Endodermal cell (in vitro differentiated cells): ENCODE data around the gene GRIK5. TPM values are rescaled to one million over a fixed set of nuclear protein-coding genes. Genes with fewer than 3 reads are reported as not detected.

Experiments
- DNase-seq: peaks from one replicate; pipeline ENCODE4 v3.0.0-alpha.2; 2017
- H3K27ac ChIP-seq: 2 replicates; pipeline ENCODE4 v1.5.1; 2013; ENCODE audit warnings: mild to moderate bottlenecking, low read depth, low read length, moderate library complexity
- H3K27me3 ChIP-seq: 2 replicates; pipeline ENCODE4 v1.6.1; 2013; ENCODE audit warnings: mild to moderate bottlenecking, low read length, moderate library complexity; ENCODE audit not compliant: insufficient read depth, control insufficient read depth, poor library complexity, severe bottlenecking
- H3K36me3 ChIP-seq: 2 replicates; pipeline ENCODE4 v1.7.0; 2013; ENCODE audit warnings: mild to moderate bottlenecking, low read length, moderate library complexity; ENCODE audit not compliant: control insufficient read depth, insufficient read depth
- H3K4me1 ChIP-seq: one replicate; pipeline ENCODE4 v1.7.0; 2013; ENCODE audit warnings: low read length; ENCODE audit not compliant: control insufficient read depth, insufficient read depth
- H3K4me3 ChIP-seq: 2 replicates; pipeline ENCODE4 v1.5.1; 2013; ENCODE audit warnings: mild to moderate bottlenecking, low read length, moderate library complexity
- H3K9ac ChIP-seq: 2 replicates; pipeline ENCODE4 v1.6.1; 2013; ENCODE audit warnings: mild to moderate bottlenecking, low read length, moderate library complexity; ENCODE audit not compliant: poor library complexity, severe bottlenecking; ENCODE audit errors: extremely low read depth
- H3K9me3 ChIP-seq: 2 replicates; pipeline ENCODE4 v1.6.1; 2013; ENCODE audit warnings: mild to moderate bottlenecking, low read length, moderate library complexity; ENCODE audit not compliant: control insufficient read depth
- H3K27ac Mint-ChIP-seq: 2 replicates; pipeline ENCODE4 v1.8.0; 2020; ENCODE audit warnings: mixed read lengths
- H3K27me3 Mint-ChIP-seq: 2 replicates; pipeline ENCODE4 v1.8.0; 2021; ENCODE audit warnings: mild to moderate bottlenecking, mixed read lengths; ENCODE audit not compliant: insufficient read depth
- H3K36me3 Mint-ChIP-seq: 2 replicates; pipeline ENCODE4 v1.8.0; 2020; ENCODE audit warnings: low read depth, mixed read lengths
- H3K4me1 Mint-ChIP-seq: 2 replicates; pipeline ENCODE4 v1.8.0; 2020; ENCODE audit warnings: mixed read lengths
- H3K4me3 Mint-ChIP-seq: 2 replicates; pipeline ENCODE4 v1.8.0; 2020; ENCODE audit warnings: mild to moderate bottlenecking, moderate library complexity, mixed read lengths
- H3K9me3 Mint-ChIP-seq: 2 replicates; pipeline ENCODE4 v1.8.0; 2020; ENCODE audit warnings: mild to moderate bottlenecking, mixed read lengths
- WGBS, 2 experiments: methylation state at CpG; one replicate each; pipeline versions ENCODE4 v1.1.5 to v1.1.7; 2013; ENCODE audit warnings: missing lambda C conversion rate in 2 of 2, mixed read lengths in 1 of 2; ENCODE audit not compliant: insufficient coverage in 1 of 2, insufficient read length in 1 of 2; 5-methylcytosine and 5-hydroxymethylcytosine counted together
- total RNA-seq, 2 donors: library from RNA; stranded (reverse); fragmentation: NEBNext Ultra II Directional in 1 of 2; extraction: Animal tissue kit (Norgen Biotek cat#: 25700) in 1 of 2; gene quantifications; 2 replicates in 1 of 2; 3 replicates in 1 of 2; pipeline ENCODE4 v1.2.1, GENCODE V29; 2021
- TF ChIP-seq, protein P1 (sequence below): fragments of 200-600 bp; sonication (generic); conservative IDR thresholded peaks from 2 replicates; pipeline ENCODE4 v1.5.0; 2021; ENCODE audit warnings: antibody characterized with exemption, mild to moderate bottlenecking

GRIK5 gene
- total RNA-seq, 2 donors from 2014 or later = 21.6 to 38.7 TPM

DNA sequence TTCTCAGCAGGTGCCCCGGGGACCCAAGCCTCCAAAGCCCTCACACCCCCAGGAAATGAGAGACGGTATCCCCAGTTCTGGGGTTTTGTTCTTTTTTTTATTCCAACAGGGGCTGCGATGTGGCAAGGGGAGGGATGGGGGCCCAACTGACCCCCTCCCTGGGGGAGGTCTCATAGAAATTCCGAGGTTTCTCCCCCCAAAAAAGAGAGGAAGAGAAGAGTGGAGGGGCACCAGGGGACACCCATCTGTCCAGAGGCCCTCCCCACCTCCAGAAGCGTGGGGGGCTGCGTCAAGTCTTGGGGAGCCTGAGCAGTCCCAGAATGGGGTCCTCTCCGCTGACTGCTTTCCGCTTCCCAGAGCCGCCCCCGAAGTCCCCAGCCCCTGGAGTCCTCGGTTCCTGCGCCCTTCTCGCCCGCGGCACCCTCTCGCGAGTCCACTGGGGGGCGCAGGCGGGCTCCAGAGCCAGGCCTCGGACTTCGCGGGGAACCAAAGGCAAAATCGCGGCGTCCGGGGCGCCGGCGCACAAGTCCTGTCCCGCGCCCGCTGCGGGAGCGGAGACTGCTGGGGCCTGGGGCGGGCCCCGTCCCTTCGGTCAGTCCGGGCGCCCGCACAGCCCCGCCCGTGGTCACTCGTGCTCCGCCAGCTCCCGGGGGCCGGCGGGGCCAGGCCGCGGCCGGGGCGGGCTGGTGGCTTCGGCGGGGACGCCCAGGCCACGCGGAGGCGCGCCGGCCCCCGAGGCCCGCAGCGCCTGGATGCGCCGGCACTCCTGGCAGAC lies 71.6 kb downstream of the GRIK5 start:
- no peak overlapping the region for H3K27ac ChIP-seq
- 0 to 2% methylated on average over 10 to 64 of the region's 64 CpGs for WGBS, 2 experiments
- Mint-ChIP-seq H3K9me3 (no peaks in the 10 kb centered on the region), H3K4me1 (peaks cover 4% of the 10 kb centered on the region), H3K27ac (no peak overlapping the region), H3K27me3 (peaks cover 83% of the 10 kb centered on the region), H3K4me3 (no peak overlapping the region), H3K36me3 (no peaks in the 10 kb centered on the region)
- H3K9me3 ChIP-seq = no peaks in the 10 kb centered on the region
- H3K4me1 ChIP-seq = no peaks in the 10 kb centered on the region
- no peaks in the 10 kb centered on the region for H3K36me3 ChIP-seq
- H3K9ac ChIP-seq = no peak overlapping the region
- peaks cover 86% of the 10 kb centered on the region for H3K27me3 ChIP-seq
- H3K4me3 ChIP-seq = no peak overlapping the region
- peak; percentile 93 for DNase-seq
- TF ChIP-seq, protein P1, sequence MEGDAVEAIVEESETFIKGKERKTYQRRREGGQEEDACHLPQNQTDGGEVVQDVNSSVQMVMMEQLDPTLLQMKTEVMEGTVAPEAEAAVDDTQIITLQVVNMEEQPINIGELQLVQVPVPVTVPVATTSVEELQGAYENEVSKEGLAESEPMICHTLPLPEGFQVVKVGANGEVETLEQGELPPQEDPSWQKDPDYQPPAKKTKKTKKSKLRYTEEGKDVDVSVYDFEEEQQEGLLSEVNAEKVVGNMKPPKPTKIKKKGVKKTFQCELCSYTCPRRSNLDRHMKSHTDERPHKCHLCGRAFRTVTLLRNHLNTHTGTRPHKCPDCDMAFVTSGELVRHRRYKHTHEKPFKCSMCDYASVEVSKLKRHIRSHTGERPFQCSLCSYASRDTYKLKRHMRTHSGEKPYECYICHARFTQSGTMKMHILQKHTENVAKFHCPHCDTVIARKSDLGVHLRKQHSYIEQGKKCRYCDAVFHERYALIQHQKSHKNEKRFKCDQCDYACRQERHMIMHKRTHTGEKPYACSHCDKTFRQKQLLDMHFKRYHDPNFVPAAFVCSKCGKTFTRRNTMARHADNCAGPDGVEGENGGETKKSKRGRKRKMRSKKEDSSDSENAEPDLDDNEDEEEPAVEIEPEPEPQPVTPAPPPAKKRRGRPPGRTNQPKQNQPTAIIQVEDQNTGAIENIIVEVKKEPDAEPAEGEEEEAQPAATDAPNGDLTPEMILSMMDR = peak; percentile 87

DNA sequence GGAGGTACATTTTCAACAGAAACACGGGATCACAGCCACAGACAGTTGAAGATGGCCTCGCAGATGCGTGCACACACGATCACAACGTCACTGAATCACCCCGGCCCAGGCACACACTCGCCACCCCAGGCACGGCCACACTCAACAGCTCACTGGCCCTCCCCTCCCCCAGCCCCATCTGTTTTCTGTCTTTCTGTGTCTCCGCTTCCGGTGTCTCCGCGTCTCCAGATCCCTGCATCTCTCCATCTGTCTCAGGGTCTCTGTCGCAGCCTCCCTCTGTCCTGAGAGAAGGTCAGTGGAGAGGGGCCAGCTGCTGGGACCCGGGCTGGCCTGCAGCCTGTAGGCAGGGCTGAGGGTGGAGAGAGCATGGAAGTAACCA lies 72.2 kb downstream of the GRIK5 start:
- peaks cover 5% of the 10 kb centered on the region for H3K4me1 Mint-ChIP-seq
- H3K36me3 ChIP-seq = no peaks in the 10 kb centered on the region
- H3K27ac ChIP-seq = no peak overlapping the region
- no peak overlapping the region for H3K4me3 ChIP-seq
- H3K9ac ChIP-seq = no peak overlapping the region
- 8% methylated on average over 8 to 14 of the region's 14 CpGs for WGBS, 2 experiments
- H3K4me1 ChIP-seq = no peaks in the 10 kb centered on the region
- no peak overlapping the region for H3K27ac Mint-ChIP-seq
- H3K27me3 ChIP-seq = peaks cover 91% of the 10 kb centered on the region
- TF ChIP-seq, protein P1 = no peak
- peaks cover 86% of the 10 kb centered on the region for H3K27me3 Mint-ChIP-seq
- peak overlapping the region; percentile 18 for H3K4me3 Mint-ChIP-seq
- H3K36me3 Mint-ChIP-seq = no peaks in the 10 kb centered on the region
- H3K9me3 Mint-ChIP-seq = no peaks in the 10 kb centered on the region
- peak; percentile 56 for DNase-seq
- no peaks in the 10 kb centered on the region for H3K9me3 ChIP-seq

DNA sequence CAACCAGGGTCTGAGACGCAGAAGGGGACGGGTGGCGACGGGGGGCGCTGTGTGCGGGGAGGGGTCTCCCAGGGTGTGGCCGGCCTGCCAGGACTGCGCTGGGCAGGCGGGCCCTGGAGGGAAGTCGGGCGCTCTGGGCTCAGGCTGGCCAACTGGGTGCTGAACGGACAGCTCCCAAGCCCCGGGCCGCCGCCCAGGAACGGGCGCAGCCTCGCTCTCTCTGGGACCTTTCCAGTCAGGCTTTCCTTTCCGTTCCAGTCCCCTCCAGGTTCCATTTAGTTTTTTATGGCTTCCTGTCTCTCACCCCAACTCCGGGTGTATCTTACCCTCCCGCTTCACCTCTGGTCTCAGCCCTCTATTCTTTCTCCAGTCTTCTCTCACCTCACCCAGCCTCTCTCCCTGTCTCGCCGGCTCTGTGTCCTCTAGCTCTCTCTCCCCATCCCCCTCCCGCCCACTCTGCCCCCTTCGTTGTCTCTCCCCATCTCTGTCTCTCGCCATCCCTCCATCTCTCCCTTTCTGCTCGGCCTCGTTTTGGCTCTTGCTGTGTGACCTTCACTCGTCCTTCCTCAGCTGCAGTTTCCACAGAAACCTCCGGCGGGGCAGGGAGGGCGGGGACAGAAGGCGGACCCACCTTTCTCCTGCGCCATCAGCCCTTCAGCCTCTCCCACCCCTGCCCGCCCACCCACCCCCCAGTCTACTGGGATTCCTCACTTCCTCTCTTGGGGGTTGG lies 72.7 kb downstream of the GRIK5 start:
- peaks cover 5% of the 10 kb centered on the region for H3K4me1 Mint-ChIP-seq
- no peaks in the 10 kb centered on the region for H3K36me3 Mint-ChIP-seq
- no peak overlapping the region for H3K4me3 ChIP-seq
- H3K27ac Mint-ChIP-seq = no peak overlapping the region
- no peak overlapping the region for H3K27ac ChIP-seq
- 3% methylated on average over 15 to 32 of the region's 35 CpGs for WGBS, 2 experiments
- no peak overlapping the region for H3K9ac ChIP-seq
- no peaks in the 10 kb centered on the region for H3K9me3 Mint-ChIP-seq
- peaks cover 93% of the 10 kb centered on the region for H3K27me3 ChIP-seq
- H3K9me3 ChIP-seq = no peaks in the 10 kb centered on the region
- peaks cover 87% of the 10 kb centered on the region for H3K27me3 Mint-ChIP-seq
- peak overlapping the region; percentile 18 for H3K4me3 Mint-ChIP-seq
- peak; percentile 91 for DNase-seq
- H3K4me1 ChIP-seq = no peaks in the 10 kb centered on the region
- H3K36me3 ChIP-seq = no peaks in the 10 kb centered on the region
- TF ChIP-seq, protein P1 = no peak
